ENCODE measurements around the gene MALAT1.
"Not testable (repeated sequence)": the region's sequence is repeated elsewhere in the genome, so short reads cannot be mapped to it uniquely, and the experiment has no call there.

The MALAT1 gene

GRCh38 chr11:65498977-65499712 lies at the start of gene MALAT1:
Gene MALAT1, plus strand, starts transcription at chr11:65499045.
- peak; percentile 93 to 98 for DNase-seq

DNA sequence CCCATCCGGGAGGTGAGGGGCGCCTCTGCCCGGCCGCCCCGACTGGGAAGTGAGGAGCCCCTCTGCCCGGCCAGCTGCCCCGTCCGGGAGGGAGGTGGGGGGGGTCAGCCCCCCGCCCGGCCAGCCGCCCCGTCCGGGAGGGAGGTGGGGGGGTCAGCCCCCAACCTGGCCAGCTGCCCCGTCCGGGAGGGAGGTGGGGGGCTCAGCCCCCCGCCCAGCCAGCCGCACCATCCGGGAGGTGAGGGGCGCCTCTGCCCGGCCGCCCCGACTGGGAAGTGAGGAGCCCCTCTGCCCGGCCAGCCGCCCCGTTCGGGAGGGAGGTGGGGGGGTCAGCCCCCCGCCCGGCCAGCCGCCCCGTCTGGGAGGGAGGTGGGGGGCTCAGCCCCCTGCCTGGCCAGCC lies 47.5 kb upstream of the MALAT1 start:
- DNase-seq = not testable (repeated sequence)

DNA sequence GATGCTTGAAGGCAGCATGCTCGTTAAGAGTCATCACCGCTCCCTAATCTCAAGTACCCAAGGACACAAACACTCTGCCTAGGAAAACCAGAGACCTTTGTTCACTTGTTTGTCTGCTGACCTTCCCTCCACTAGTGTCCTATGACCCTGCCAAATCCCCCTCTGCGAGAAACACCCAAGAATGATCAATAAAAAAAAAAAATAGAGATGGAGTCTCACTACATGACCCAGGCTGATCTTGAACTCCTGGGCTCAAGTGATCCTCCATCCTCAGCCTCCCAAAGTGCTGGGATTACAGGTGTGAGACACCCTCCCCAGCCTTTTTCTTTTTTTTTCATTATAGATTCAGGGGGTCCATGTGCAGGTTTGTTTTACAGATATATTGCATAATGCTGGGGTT lies 46.6 kb upstream of the MALAT1 start:
- DNase-seq = not testable (repeated sequence)

- no peak for DNase-seq
Observed at GRCh38 chr11:65452806-65453490, 45.9 kb upstream of the MALAT1 start.

DNA sequence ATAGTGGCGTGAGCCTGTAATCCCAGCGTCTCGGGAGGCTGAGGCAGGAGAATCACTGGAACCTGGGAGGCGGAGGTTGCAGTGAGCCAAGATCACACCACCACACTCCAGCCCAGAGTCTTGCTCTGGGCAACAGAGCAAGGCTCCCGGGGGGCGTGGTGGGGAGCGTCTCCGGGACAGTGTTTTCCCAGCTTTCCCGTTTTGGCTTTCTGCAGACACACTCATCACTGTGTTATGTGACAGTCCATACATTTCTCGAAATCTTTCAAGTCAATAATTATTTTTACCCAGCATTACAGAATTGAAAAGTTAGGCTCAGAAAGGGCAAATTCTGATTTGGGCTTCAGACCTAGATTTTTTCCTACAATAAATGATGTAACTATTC lies 44.5 kb upstream of the MALAT1 start:
- no peak for DNase-seq

GRCh38 chr11:65454696-65455456 lies 44.0 kb upstream of the MALAT1 start:
- peak; percentile 77 to 94 for DNase-seq

DNA sequence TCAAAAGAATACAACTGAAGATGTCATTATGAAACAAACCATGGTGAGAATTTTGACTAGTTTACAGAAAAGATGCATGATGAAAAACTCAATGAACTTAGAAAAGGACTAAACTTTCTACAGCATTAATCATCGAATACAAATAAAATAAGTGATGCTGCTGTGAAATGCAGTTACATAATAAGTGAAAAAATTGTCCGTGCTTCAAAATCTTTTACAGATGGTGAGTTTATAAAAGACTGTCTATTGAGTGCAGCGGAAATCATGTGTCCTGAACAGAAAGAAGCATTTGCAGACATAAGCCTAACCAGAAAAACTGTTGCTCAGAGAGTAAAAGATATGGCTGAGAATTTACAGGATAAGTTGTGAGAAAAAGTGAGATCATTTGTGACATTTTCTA lies 42.4 kb upstream of the MALAT1 start:
- DNase-seq = no peak

DNA sequence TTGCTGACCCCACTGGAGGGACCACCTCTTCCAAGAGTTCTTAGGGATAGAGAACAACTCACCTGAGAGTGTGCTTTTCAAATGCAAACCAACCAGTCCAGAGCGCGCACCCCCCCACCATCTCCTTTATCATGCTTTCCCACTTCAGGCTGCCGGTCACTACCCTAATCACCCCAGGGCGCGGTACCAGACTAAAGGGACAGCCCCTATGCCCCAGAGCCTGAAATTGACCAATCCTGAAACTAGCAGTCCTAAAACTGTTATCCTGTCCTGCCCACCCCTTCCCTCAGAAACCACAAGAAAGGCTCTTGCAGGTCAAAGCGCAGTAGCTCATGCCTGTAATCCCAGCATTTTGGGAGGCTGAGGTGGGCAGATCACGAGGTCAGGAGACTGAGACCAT lies 39.3 kb upstream of the MALAT1 start:
- DNase-seq = no peak

GRCh38 chr11:65465471-65465870 lies 33.4 kb upstream of the MALAT1 start:
- not testable (repeated sequence) for DNase-seq

- not testable (repeated sequence) for DNase-seq
Observed at GRCh38 chr11:65467306-65467705, 31.5 kb upstream of the MALAT1 start.

- DNase-seq = no peak
Observed at GRCh38 chr11:65468874-65469333, 29.9 kb upstream of the MALAT1 start.

DNA sequence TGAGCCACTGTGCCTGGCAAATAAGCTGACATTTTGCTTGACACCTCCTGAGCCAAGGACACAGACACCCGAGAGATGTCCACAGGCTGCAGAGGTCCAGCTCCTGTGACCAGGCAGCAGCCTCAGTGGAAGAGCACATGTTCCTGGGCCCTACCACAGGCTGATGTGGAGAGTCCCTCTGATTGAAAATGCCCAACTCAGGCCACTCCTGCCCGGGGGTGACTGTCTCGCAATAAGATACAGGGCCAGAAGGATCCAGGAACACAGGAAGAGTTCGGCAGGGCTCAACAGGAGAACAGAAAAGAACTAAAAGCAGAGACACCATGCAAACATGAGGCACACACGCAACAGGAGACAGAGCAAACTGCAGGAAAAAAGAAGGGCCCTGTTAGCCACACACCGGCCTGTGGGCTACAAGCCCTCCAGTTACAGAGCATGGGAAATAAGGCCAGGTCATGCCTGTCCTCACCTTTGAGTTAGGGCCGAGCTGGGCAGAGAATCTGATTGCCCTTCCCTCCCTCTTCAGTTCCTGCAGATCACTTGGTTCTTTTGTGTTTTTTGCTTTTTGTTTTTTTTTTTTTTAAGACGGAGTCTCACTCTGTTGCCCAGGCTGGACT lies 28.3 kb upstream of the MALAT1 start:
- no peak for DNase-seq

DNA sequence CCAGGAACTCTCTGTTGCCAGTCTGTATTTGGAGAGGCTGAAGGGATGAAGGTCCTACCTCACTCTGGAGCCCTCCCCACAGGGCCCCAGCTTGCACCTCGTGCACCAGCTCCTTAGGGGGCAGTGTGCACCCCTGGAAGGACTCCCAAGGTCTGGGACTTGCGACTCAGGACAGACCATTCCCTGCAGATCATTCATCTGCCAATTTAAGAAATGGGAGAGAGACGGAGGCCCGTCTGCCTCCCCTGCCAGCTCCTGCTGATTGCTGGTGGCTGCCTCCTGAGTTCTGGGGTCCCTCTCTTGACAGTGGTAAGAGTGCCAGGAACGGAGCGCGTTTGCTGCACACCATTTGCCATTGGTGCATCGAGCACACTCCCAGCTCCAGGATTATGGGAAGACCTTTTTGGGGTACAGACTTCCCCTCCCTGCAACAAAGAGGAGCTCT lies 27.4 kb upstream of the MALAT1 start:
- peak in 1 of 2 experiments; percentile 74 for DNase-seq

DNA sequence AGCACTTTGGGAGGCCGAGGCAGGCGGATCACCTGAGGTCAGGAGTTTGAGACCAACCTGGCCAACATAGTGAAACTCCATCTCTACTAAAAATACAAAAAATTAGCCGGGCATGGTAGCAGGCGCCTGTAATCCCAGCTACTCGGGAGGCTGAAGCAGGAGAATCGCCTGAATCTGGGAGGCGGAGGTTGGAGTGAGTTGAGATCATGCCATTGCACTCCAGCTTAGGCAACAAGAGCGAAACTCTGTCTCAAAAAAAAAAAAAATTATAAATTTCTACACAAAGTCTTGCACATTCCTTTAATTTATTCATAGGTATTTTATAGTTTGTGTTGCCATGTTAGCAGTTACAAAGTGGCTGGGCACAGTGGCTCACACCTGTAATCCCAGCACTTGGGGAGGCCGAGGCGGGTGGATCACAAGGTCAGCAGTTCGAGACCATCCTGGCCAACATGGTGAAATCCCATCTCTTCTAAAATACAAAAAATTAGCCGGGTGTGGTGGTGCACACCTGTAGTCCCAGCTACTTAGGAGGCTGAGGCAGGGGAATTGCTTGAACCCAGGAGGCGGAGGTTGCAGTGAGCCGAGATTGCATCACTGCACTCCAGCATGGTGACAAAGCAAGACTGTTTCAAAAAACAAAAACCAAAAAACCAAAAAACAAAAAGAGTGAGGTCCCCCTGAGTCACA lies 26.1 kb upstream of the MALAT1 start:
- DNase-seq = not testable (repeated sequence)

DNA sequence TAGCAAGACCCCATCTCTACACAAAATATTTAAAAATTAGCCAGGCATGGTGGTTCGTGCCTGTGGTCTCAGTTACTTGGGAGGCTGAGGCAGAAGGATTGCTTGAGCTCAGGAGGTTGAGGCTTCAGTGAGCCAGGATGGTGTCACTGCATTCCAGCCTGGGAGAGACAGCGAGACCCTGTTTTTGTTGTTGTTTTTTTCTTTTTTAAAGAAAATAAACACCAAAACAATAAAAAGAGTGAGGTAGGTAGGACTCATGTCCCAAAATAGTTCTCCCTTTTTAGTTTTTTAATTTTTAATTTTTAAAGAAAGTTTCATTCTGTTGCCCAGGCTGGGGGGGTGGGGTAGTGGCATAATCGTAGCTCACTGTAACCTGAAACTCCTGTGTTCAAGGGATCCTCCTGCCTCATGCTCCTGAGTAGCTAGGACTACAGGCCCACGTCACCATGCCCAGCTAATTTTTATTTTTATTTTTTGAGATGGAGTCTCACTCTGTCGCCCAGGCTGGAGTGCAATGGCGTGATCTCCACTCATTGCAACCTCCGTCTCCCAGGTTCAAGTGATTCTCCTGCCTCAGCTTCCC lies 25.5 kb upstream of the MALAT1 start:
- no peak for DNase-seq

DNA sequence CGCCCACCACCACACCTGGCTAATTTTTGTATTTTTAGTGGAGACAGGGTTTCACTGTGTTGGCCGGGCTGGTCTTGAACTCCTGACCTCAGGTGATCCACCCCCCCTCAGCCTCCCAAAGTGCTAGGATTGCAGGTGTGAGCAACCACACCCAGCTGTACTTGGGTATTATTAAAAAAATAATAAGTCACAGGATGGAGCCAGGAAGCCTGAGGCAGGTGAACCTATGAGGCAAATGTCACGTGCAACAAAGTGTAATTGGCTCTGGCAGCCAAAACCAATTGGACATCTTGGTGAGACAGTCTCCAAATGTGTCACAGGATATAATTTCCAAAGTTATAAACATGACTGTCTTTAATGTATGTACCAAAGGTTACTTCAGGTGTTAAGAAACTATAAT lies 24.0 kb upstream of the MALAT1 start:
- DNase-seq = no peak

DNA sequence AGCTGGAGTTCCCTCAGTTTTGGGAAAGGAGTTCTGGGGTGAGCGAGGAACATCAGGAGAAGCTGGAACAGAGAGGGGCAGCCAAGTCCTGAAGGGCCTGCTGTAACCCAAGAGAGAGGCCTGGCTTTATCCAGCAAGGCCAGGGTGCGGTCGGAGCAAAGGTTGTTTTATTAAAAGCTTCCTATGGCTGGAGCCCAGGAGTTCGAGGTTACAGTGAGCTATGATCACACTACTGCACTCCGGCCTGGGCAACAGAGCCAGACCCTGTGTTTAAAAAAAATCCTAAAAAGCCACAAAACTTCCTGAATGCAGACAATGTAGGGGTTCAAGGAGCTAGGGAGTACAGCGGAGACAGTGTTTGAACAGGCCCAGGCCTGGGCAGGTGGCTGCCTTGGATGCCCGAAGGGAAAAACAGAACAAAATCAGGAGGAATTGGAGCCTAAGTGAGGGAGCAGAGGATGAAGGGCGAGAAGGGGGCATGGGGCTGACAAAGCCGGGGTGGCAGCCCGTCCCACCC lies 22.2 kb upstream of the MALAT1 start:
- DNase-seq = no peak

GRCh38 chr11:65477149-65477965 lies 21.5 kb upstream of the MALAT1 start:
- DNase-seq = peak; percentile 90 to 95

- DNase-seq = no peak
Observed at GRCh38 chr11:65478388-65479183, 20.3 kb upstream of the MALAT1 start.

Data from NCI-H446 (cell line).